ENCODE results near the gene RSL24D1.

DNA sequence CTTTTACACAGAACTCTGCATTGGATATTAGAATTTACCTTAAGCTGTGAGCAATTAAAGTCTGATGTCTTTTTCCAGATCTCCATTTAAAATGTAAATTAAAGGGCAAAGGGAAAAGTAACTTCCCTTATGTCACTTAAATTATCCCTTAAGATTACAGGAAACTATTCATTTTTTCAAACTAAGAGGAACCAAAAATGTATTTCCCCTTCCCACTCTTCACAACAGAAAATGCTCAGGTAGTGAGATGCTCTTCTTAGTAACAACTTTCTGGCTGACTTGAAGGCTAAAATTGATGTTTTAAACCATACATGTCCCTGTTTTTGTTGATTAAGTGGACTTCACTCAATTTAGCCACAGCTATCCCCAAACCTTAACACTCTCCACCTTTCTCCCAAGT lies 17.6 kb downstream of the RSL24D1 start:
- TF ChIP-seq, protein P1, sequence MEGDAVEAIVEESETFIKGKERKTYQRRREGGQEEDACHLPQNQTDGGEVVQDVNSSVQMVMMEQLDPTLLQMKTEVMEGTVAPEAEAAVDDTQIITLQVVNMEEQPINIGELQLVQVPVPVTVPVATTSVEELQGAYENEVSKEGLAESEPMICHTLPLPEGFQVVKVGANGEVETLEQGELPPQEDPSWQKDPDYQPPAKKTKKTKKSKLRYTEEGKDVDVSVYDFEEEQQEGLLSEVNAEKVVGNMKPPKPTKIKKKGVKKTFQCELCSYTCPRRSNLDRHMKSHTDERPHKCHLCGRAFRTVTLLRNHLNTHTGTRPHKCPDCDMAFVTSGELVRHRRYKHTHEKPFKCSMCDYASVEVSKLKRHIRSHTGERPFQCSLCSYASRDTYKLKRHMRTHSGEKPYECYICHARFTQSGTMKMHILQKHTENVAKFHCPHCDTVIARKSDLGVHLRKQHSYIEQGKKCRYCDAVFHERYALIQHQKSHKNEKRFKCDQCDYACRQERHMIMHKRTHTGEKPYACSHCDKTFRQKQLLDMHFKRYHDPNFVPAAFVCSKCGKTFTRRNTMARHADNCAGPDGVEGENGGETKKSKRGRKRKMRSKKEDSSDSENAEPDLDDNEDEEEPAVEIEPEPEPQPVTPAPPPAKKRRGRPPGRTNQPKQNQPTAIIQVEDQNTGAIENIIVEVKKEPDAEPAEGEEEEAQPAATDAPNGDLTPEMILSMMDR (conservative IDR thresholded peaks at IDR 0.05; ENCODE audit: low read depth, low read length) = no peak
- no peak for TF ChIP-seq EZH2 (IDR thresholded peaks at IDR 0.05; ENCODE audit: borderline replicate concordance, low read depth, low read length, poor library complexity, severe bottlenecking)

All from A673 (cell line).